Brain microvascular endothelial cell (primary cell): ENCODE data around the gene ARCN1.

ENCODE experiments used
- DNase-seq: peaks from one replicate; pipeline ENCODE4 v3.0.0-alpha.2; 2020
- H3K27ac ChIP-seq: fragments of 250-450 bp; sonication (Bioruptor Pico); 2 replicates; pipeline ENCODE4 v1.5.1; 2020; ENCODE audit warnings: mild to moderate bottlenecking, moderate library complexity
- H3K27me3 ChIP-seq: fragments of 250-450 bp; sonication (Bioruptor Pico); replicated peaks from 2 replicates; pipeline ENCODE4 v1.5.1; 2020; ENCODE audit warnings: mild to moderate bottlenecking
- H3K36me3 ChIP-seq: fragments of 250-450 bp; sonication (Bioruptor Pico); replicated peaks from 2 replicates; pipeline ENCODE4 v1.5.1; 2020; ENCODE audit warnings: mild to moderate bottlenecking
- H3K4me3 ChIP-seq: 2 replicates; pipeline ENCODE4 v1.5.1; 2011; ENCODE audit warnings: low read depth, mild to moderate bottlenecking, control low read depth, low read length, moderate library complexity
- CTCF ChIP-seq: IDR thresholded peaks from 2 replicates; pipeline ENCODE4 v1.5.1; 2011; ENCODE audit warnings: low read depth, mild to moderate bottlenecking, moderate library complexity, low read length, control low read depth, inconsistent platforms; ENCODE audit errors: missing control alignments
- in situ Hi-C: cut with HindIII; loops from 2 replicates; pipeline ENCODE4 v1.10.0; 2017; ENCODE audit warnings: low sequenced_read_pairs, low pct_ligation_motif_present

The ARCN1 gene

GRCh38 chr11:118527109-118527508 lies 45.1 kb upstream of the ARCN1 start, which contains the start of gene TTC36:
TSS of gene TTC36 (plus strand) at chr11:118527474. CDS start at chr11:118527495, 21 bp downstream.
- no peak within 1 kb of the TSS for H3K27ac ChIP-seq
- peaks cover 21% of the 10 kb centered on the region for H3K36me3 ChIP-seq
- in situ Hi-C loops = no loop called here
- H3K27me3 ChIP-seq = no peaks in the 10 kb centered on the region
- DNase-seq = no peak
- H3K4me3 ChIP-seq = no peak within 1 kb of the TSS
- TF ChIP-seq CTCF = no peak

GRCh38 chr11:118528511-118528910 lies 43.7 kb upstream of the ARCN1 start:
- no peak for DNase-seq
- no peak for TF ChIP-seq CTCF
- no peaks in the 10 kb centered on the region for H3K27me3 ChIP-seq
- no peak overlapping the region for H3K4me3 ChIP-seq
- in situ Hi-C loops = no loop called here
- no peak overlapping the region for H3K27ac ChIP-seq
- peaks cover 9% of the 10 kb centered on the region for H3K36me3 ChIP-seq

GRCh38 chr11:118529584-118530175 lies 42.5 kb upstream of the ARCN1 start:
- Histone ChIP-seq H3K4me3 (no peak overlapping the region), H3K36me3 (peaks cover 6% of the 10 kb centered on the region), H3K27me3 (no peaks in the 10 kb centered on the region), H3K27ac (no peak overlapping the region)
- in situ Hi-C loops = no loop called here
- DNase-seq = no peak
- TF ChIP-seq CTCF = no peak

GRCh38 chr11:118530180-118530682 lies 42.0 kb upstream of the ARCN1 start:
- H3K27ac ChIP-seq = no peak overlapping the region
- DNase-seq = no peak
- no peaks in the 10 kb centered on the region for H3K27me3 ChIP-seq
- in situ Hi-C loops = no loop called here
- TF ChIP-seq CTCF = no peak
- peak overlapping the region; percentile 64 for H3K4me3 ChIP-seq
- peaks cover under 1% of the 10 kb centered on the region for H3K36me3 ChIP-seq

- no peaks in the 10 kb centered on the region for H3K36me3 ChIP-seq
- TF ChIP-seq CTCF = no peak
- no peaks in the 10 kb centered on the region for H3K27me3 ChIP-seq
- DNase-seq = peak; percentile 40
- peak within 1 kb of the TSS; percentile 64 for H3K4me3 ChIP-seq
- H3K27ac ChIP-seq = no peak within 1 kb of the TSS
- in situ Hi-C loops = no loop called here
Observed at GRCh38 chr11:118530683-118531596, 41.3 kb upstream of the ARCN1 start, which contains the start of gene TMEM25. TSS of gene TMEM25 (plus strand) at chr11:118531192. CDS start at chr11:118531802, 610 bp downstream.
